Immature natural killer cell (primary cell): ENCODE data around the gene GZMM. TPM values are rescaled to one million over a fixed set of nuclear protein-coding genes. Genes with fewer than 3 reads are reported as not detected.

Experiments
- DNase-seq, 3 donors: peaks; one replicate each; pipeline ENCODE4 v3.0.0; 2022; ENCODE audit warnings: mixed read lengths in 1 of 3
- H3K27ac Mint-ChIP-seq, 6 donors: one replicate each; pipeline ENCODE4 v1.8.0; 2020; ENCODE audit warnings: mixed read lengths in 6 of 6, mild to moderate bottlenecking in 5 of 6, inconsistent platforms in 4 of 6, moderate library complexity in 3 of 6
- H3K27me3 Mint-ChIP-seq, 3 donors: one replicate each; pipeline ENCODE4 v1.8.0; 2020 to 2021; ENCODE audit warnings: low read depth in 3 of 3, mild to moderate bottlenecking in 3 of 3, mixed read lengths in 3 of 3, moderate library complexity in 3 of 3, inconsistent platforms in 1 of 3
- H3K36me3 Mint-ChIP-seq, 3 donors: one replicate each; pipeline ENCODE4 v1.8.0; 2020; ENCODE audit warnings: mixed read lengths in 3 of 3, inconsistent platforms in 2 of 3, mild to moderate bottlenecking in 2 of 3
- H3K4me1 Mint-ChIP-seq, 2 donors: one replicate each; pipeline ENCODE4 v1.8.0; 2020; ENCODE audit warnings: inconsistent platforms in 2 of 2, mild to moderate bottlenecking in 2 of 2, mixed read lengths in 2 of 2, moderate library complexity in 1 of 2
- H3K4me3 Mint-ChIP-seq, 5 donors: one replicate each; pipeline ENCODE4 v1.8.0; 2020; ENCODE audit warnings: mild to moderate bottlenecking in 5 of 5, mixed read lengths in 5 of 5, inconsistent platforms in 3 of 5, moderate library complexity in 3 of 5
- H3K9me3 Mint-ChIP-seq, 6 donors: one replicate each; pipeline ENCODE4 v1.8.0; 2020; ENCODE audit warnings: mild to moderate bottlenecking in 6 of 6, mixed read lengths in 6 of 6, inconsistent platforms in 4 of 6, moderate library complexity in 3 of 6
- polyA plus RNA-seq, 3 donors: library from polyadenylated mRNA; unstranded; fragments of 300-500 nt; fragmentation: Illumina TruSeq; gene quantifications; one replicate each; pipeline ENCODE4 v1.2.3, GENCODE V29; 2021

GZMM gene
- polyA plus RNA-seq, 3 donors from 2014 or later, result 584 to 982 (median 652) TPM

GRCh38 chr19:548886-549830, 5.3 kb downstream of the GZMM start:
- Mint-ChIP-seq H3K27me3 (peaks cover 4 to 12% (median 10%) of the 10 kb centered on the region in 3 donors), H3K4me1 (peaks cover 16 to 26% of the 10 kb centered on the region in 2 donors), H3K4me3 (no peak overlapping the region), H3K27ac (no peak overlapping the region), H3K9me3 (no peaks in the 10 kb centered on the region), H3K36me3 (peaks cover 4 to 8% (median 6%) of the 10 kb centered on the region in 3 donors)
- no peak for DNase-seq

DNA sequence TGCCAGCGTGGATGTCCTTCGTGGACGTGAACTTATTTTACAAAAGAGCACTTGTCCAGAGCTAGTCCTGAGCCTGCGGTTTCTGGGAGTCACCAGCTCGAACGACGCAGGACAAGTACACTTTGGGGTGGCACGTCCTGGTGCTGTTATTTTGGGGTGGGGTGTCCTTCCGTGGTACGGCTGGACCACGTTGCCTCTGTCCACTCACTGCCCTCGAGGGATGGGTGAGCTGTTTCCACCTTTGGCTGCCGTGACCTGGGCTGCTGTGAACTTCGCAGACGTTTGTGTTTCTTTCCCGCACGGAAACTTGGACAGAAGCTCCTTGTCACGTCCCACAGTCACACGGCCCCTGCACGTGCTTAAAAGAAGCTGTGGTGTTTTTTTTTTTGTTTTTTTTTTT, 11.0 kb downstream of the GZMM start:
- H3K4me3 Mint-ChIP-seq, result no peak overlapping the region
- H3K36me3 Mint-ChIP-seq, result no peaks in the 10 kb centered on the region
- peaks cover 0 to 2% of the 10 kb centered on the region in 2 donors for H3K4me1 Mint-ChIP-seq
- peaks cover 0 to 4% (median 2%) of the 10 kb centered on the region in 3 donors for H3K27me3 Mint-ChIP-seq
- no peak overlapping the region for H3K27ac Mint-ChIP-seq
- DNase-seq, result no peak
- H3K9me3 Mint-ChIP-seq, result no peaks in the 10 kb centered on the region

GRCh38 chr19:555474-555808, 11.6 kb downstream of the GZMM start:
- H3K27me3 Mint-ChIP-seq, result peaks cover 0 to 4% (median 2%) of the 10 kb centered on the region in 3 donors
- no peaks in the 10 kb centered on the region for H3K9me3 Mint-ChIP-seq
- H3K36me3 Mint-ChIP-seq, result no peaks in the 10 kb centered on the region
- H3K27ac Mint-ChIP-seq, result no peak overlapping the region
- H3K4me1 Mint-ChIP-seq, result peaks cover 0 to 2% of the 10 kb centered on the region in 2 donors
- no peak for DNase-seq
- H3K4me3 Mint-ChIP-seq, result no peak overlapping the region

- DNase-seq, result no peak
- Mint-ChIP-seq H3K36me3 (no peaks in the 10 kb centered on the region), H3K4me3 (no peak overlapping the region), H3K4me1 (peaks cover 0 to 2% of the 10 kb centered on the region in 2 donors), H3K27ac (no peak overlapping the region), H3K27me3 (peaks cover 0 to 2% (median 0%) of the 10 kb centered on the region in 3 donors), H3K9me3 (no peaks in the 10 kb centered on the region)
Measured at GRCh38 chr19:556611-557382, 12.9 kb downstream of the GZMM start.

GRCh38 chr19:558770-559439, 15.1 kb downstream of the GZMM start:
- H3K4me3 Mint-ChIP-seq, result no peak overlapping the region
- peaks cover 0 to 5% (median 0%) of the 10 kb centered on the region in 3 donors for H3K27me3 Mint-ChIP-seq
- no peak for DNase-seq
- H3K9me3 Mint-ChIP-seq, result no peaks in the 10 kb centered on the region
- peaks cover 0 to 2% of the 10 kb centered on the region in 2 donors for H3K4me1 Mint-ChIP-seq
- no peak overlapping the region for H3K27ac Mint-ChIP-seq
- peaks cover 0 to 4% (median 0%) of the 10 kb centered on the region in 3 donors for H3K36me3 Mint-ChIP-seq

GRCh38 chr19:560121-560520, 16.3 kb downstream of the GZMM start:
- DNase-seq, result no peak
- Mint-ChIP-seq H3K4me1 (peaks cover 0 to 2% of the 10 kb centered on the region in 2 donors), H3K27ac (no peak overlapping the region), H3K27me3 (peaks cover 0 to 5% (median 0%) of the 10 kb centered on the region in 3 donors), H3K4me3 (no peak overlapping the region), H3K9me3 (no peaks in the 10 kb centered on the region), H3K36me3 (peaks cover 0 to 4% (median 0%) of the 10 kb centered on the region in 3 donors)

DNA sequence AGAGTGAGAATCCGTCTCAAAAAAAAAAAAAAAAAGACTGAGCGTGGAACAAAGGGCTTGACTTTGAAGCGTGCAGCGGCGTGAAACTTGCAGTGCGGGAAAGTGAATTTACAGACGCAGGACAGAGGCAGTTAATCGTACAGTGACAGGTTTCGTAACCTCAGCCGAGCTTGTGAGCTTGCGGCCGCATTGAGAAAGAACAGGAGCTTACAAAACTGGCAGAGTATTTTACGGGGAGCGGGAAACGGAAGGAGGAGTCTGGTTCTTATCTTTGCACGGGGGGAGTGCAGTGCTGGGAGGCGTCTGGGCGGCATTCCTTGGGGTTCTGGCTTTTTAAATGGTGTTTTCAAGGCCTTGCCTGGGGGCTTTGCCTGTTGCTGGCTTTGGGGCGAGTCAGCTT, 22.6 kb downstream of the GZMM start:
- DNase-seq, result no peak
- peak overlapping the region in 1 of 5 donors; percentile 29 for H3K4me3 Mint-ChIP-seq
- peaks cover 21 to 24% (median 22%) of the 10 kb centered on the region in 3 donors for H3K27me3 Mint-ChIP-seq
- peak overlapping the region in 1 of 6 donors; percentile 35 for H3K27ac Mint-ChIP-seq
- H3K4me1 Mint-ChIP-seq, result peaks cover 9 to 13% of the 10 kb centered on the region in 2 donors
- peaks cover 0 to 4% (median 0%) of the 10 kb centered on the region in 3 donors for H3K36me3 Mint-ChIP-seq
- no peaks in the 10 kb centered on the region for H3K9me3 Mint-ChIP-seq

DNA sequence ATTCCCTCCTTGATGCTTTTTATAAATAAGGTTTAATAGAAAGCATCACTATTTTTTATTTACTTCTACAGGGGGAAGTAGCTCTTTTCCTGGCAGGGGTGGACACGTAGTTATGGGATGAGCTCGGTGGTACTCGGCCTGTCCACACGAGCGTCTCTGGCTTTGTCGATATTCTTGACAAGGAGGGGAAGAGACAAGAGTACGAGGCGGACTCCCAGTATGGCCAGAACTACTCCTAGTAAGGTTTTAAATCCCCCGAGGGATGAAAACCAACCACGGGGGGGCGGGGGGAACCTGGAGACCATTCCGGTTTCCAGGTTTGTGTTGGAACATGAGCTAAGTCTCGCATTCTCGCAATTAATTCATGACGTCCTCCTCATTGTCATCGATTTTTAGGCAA, 23.0 kb downstream of the GZMM start:
- no peaks in the 10 kb centered on the region for H3K9me3 Mint-ChIP-seq
- H3K27me3 Mint-ChIP-seq, result peaks cover 23 to 29% (median 26%) of the 10 kb centered on the region in 3 donors
- no peak for DNase-seq
- H3K36me3 Mint-ChIP-seq, result peaks cover 0 to 4% (median 0%) of the 10 kb centered on the region in 3 donors
- H3K4me1 Mint-ChIP-seq, result peaks cover 13 to 18% of the 10 kb centered on the region in 2 donors
- H3K4me3 Mint-ChIP-seq, result no peak overlapping the region
- peak overlapping the region in 2 of 6 donors; percentile 24 to 35 for H3K27ac Mint-ChIP-seq

DNA sequence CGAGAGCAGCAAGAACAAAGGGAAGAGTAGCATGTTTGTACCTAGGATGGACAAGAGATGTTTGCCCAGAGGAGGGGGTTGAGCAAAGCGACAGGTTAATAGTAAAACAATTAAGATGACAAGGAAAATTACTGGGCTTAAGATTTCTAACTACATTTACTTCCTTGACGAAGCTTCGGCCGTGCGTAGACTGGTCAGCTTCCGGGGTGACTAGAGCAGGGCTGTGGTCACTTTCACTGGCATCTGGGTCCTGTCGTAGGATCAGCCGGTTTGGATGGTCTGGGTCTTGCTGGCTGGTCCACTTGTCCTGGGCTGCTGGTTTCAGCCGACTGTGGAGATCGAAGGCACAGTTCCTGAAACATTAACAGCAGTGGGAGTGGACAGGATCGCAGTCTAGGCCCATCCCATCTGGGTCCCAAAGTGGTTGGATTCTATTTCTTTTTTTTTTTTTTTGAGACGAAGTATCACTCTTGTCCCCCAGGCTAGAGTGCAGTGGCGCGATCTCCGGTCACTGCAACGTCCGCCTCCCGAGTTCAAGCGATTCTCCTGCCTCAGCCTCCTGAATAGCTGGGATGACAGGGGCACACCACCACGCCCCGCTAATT, 23.5 kb downstream of the GZMM start:
- Mint-ChIP-seq H3K27ac (no peak overlapping the region), H3K27me3 (peaks cover 26 to 32% (median 27%) of the 10 kb centered on the region in 3 donors), H3K36me3 (peaks cover 0 to 2% (median 0%) of the 10 kb centered on the region in 3 donors), H3K4me3 (peak overlapping the region in 1 of 5 donors; percentile 5), H3K9me3 (no peaks in the 10 kb centered on the region), H3K4me1 (peaks cover 15 to 23% of the 10 kb centered on the region in 2 donors)
- no peak for DNase-seq

DNA sequence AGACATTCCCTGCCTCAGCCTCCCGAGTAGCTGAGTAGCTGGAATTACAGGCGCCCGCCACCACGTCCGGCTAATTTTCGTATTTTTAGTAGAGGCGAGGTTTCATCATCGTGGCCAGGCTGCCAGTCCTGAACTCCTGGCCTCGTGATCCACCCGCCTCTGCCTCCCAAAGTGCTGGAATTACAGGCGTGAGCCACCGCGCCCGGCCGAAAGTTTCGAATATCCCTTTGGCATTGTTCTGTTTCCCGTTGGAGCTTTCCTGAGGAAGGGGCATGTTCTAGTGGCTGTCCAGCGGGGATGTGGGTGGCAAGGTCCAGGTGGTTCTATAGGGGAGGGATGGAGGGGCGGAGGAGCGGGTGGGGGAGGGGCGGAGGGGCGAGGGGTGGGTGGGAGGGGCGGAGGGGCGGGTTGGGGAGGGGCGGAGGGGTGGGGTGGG, 26.4 kb downstream of the GZMM start:
- no peak for DNase-seq

DNA sequence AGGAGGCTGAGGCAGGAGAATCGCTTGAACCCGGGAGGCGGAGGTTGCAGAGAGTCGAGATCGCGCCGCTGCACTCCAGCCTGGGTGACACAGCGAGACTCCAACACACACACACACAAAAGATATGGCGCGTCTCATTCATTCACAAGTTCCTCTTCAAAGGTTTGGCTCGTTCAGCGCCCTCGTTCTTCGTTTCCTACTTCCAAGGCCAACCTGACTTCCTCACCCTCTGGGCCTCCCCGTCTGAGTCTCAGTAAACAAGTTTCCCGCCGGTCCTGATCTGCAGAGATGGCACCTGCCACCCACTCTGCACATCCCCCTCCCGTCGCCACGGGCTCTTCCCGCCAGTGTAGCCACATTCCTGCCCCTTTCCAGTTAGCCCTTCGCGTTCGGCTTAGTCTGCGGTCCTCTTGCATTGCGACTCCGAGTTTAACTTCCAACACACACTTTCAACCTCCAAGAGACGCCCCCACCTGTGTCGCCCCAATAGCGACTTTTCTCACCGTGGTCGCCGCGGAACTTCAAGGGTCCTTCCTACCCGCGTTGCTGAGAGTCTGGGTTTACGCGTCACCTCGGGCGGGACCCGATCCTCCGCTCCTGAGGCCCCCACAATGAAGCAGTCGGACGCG, 27.2 kb downstream of the GZMM start:
- Mint-ChIP-seq H3K27ac (peak overlapping the region; percentile 96 to 99 (median 97)), H3K27me3 (peaks cover 24 to 33% (median 26%) of the 10 kb centered on the region in 3 donors), H3K9me3 (no peaks in the 10 kb centered on the region), H3K36me3 (no peaks in the 10 kb centered on the region), H3K4me3 (peak overlapping the region; percentile 89 to 97 (median 91)), H3K4me1 (peaks cover 37 to 40% of the 10 kb centered on the region in 2 donors)
- peak; percentile 50 to 67 (median 54) for DNase-seq

More for the DNA sequence above, 26.4 kb downstream of the GZMM start:
- Mint-ChIP-seq H3K4me1 (peaks cover 36 to 40% of the 10 kb centered on the region in 2 donors), H3K27ac (peak overlapping the region in 4 of 6 donors; percentile 86 to 93 (median 90)), H3K36me3 (no peaks in the 10 kb centered on the region), H3K4me3 (peak overlapping the region in 4 of 5 donors; percentile 64 to 84 (median 76)), H3K27me3 (peaks cover 24 to 35% (median 26%) of the 10 kb centered on the region in 3 donors), H3K9me3 (no peaks in the 10 kb centered on the region)

- peak overlapping the region; percentile 96 to 99 (median 97) for H3K27ac Mint-ChIP-seq
- peaks cover 38 to 42% of the 10 kb centered on the region in 2 donors for H3K4me1 Mint-ChIP-seq
- peak in 1 of 3 donors; percentile 26 for DNase-seq
- H3K27me3 Mint-ChIP-seq, result peaks cover 24 to 33% (median 26%) of the 10 kb centered on the region in 3 donors
- H3K36me3 Mint-ChIP-seq, result no peaks in the 10 kb centered on the region
- H3K4me3 Mint-ChIP-seq, result peak overlapping the region; percentile 89 to 97 (median 91)
- no peaks in the 10 kb centered on the region for H3K9me3 Mint-ChIP-seq
Measured at GRCh38 chr19:571566-571974, 27.7 kb downstream of the GZMM start.
